GM18873 (cell line): ENCODE results near the gene FLT3.
"Not testable (repeated sequence)": the region's sequence is repeated elsewhere in the genome, so short reads cannot be mapped to it uniquely, and the experiment has no call there.

Experiments
- ATAC-seq: cut with Tn5 transposase; IDR thresholded peaks from one replicate; pipeline ENCODE4 v1.9.1; 2021; ENCODE audit warnings: mild to moderate bottlenecking, moderate library complexity, moderate number of reproducible peaks; ENCODE audit not compliant: unreplicated experiment, low FRiP score

The FLT3 gene

GRCh38 chr13:28100150-28101121, at the start of gene FLT3:
FLT3 (minus strand) TSS chr13:28100576; CDS start chr13:28100510, 66 bp downstream.
- peak; percentile 81 for ATAC-seq

GRCh38 chr13:28147495-28147894, 47.1 kb upstream of the FLT3 start:
- no peak for ATAC-seq

GRCh38 chr13:28145049-28145448, 44.7 kb upstream of the FLT3 start:
- ATAC-seq = no peak

GRCh38 chr13:28141542-28141941, 41.2 kb upstream of the FLT3 start:
- not testable (repeated sequence) for ATAC-seq

- no peak for ATAC-seq
These were observed 40.2 kb upstream of the FLT3 start for GRCh38 chr13:28140433-28141125.

- ATAC-seq = peak; percentile 35
These were observed 38.5 kb upstream of the FLT3 start for GRCh38 chr13:28138756-28139470.

- ATAC-seq = peak; percentile 47
These were observed 37.8 kb upstream of the FLT3 start, which contains the start of gene PAN3 for GRCh38 chr13:28138012-28138755. PAN3 (plus strand) TSS chr13:28138545; CDS start chr13:28138658, 113 bp downstream.

- ATAC-seq = peak; percentile 14
These were observed 37.2 kb upstream of the FLT3 start for GRCh38 chr13:28137596-28137995.

- no peak for ATAC-seq
These were observed 36.5 kb upstream of the FLT3 start for GRCh38 chr13:28136916-28137315.

- ATAC-seq = no peak
These were observed 31.3 kb upstream of the FLT3 start for GRCh38 chr13:28131646-28132045.

GRCh38 chr13:28129911-28130693, 29.7 kb upstream of the FLT3 start:
- ATAC-seq = no peak

GRCh38 chr13:28128926-28129325, 28.6 kb upstream of the FLT3 start:
- ATAC-seq = no peak

- ATAC-seq = no peak
These were observed 27.7 kb upstream of the FLT3 start for GRCh38 chr13:28128030-28128429.

GRCh38 chr13:28121224-28121623, 20.8 kb upstream of the FLT3 start:
- no peak for ATAC-seq

GRCh38 chr13:28120317-28120716, 19.9 kb upstream of the FLT3 start:
- ATAC-seq = no peak

GRCh38 chr13:28117689-28118377, 17.5 kb upstream of the FLT3 start:
- no peak for ATAC-seq

- no peak for ATAC-seq
These were observed 16.4 kb upstream of the FLT3 start for GRCh38 chr13:28116736-28117135.

- ATAC-seq = no peak
These were observed 10.0 kb upstream of the FLT3 start for GRCh38 chr13:28110414-28110813.

GRCh38 chr13:28106976-28107375, 6.6 kb upstream of the FLT3 start:
- ATAC-seq = no peak
